H1 (cell line): ENCODE results near the gene WSCD1. TPM values are rescaled to one million over a fixed set of nuclear protein-coding genes. Genes with fewer than 3 reads are reported as not detected.

Experiments
- CTCF ChIA-PET: fragments of 300-600 bp; sonication (Branson Sonifier 250); formaldehyde crosslinking; loops from one replicate; lab custom pipeline; 2021; ENCODE audit not compliant: partially characterized antibody; lab: Charles Lee
- POLR2A ChIA-PET: fragments of 300-600 bp; sonication (Branson Sonifier 250); formaldehyde crosslinking; loops from one replicate; lab custom pipeline; 2021; ENCODE audit warnings: inconsistent platforms; ENCODE audit not compliant: partially characterized antibody; lab: Charles Lee
- DNase-seq, 2 experiments: peaks; one replicate each; pipeline versions ENCODE4 v3.0.0 to v3.0.0-alpha.2; 2010 to 2022; ENCODE audit warnings: low spot score in 2 of 2, low read depth in 1 of 2, mixed read lengths in 1 of 2
- FAIRE-seq: peaks from 2 replicates; lab custom pipeline; 2011; peaks lifted over from hg19 to GRCh38; lab: Jason Lieb, UNC
- H2AFZ ChIP-seq: 2 replicates; pipeline ENCODE4 v1.8.1; 2012; ENCODE audit warnings: low read length, inconsistent platforms
- H2AK5ac ChIP-seq: 2 replicates; pipeline ENCODE4 v1.6.1; 2013; ENCODE audit warnings: low read depth, low read length
- H2BK120ac ChIP-seq: replicated peaks from 2 replicates; pipeline ENCODE3; 2013; ENCODE audit warnings: low read depth, low read length, inconsistent platforms
- H2BK12ac ChIP-seq: 2 replicates; pipeline ENCODE4 v1.6.1; 2013; ENCODE audit warnings: low read depth, low read length
- H2BK15ac ChIP-seq: 2 replicates; pipeline ENCODE4 v1.6.1; 2013; ENCODE audit warnings: low read length
- H2BK20ac ChIP-seq: 2 replicates; pipeline ENCODE4 v1.6.1; 2013; ENCODE audit warnings: low read length
- H2BK5ac ChIP-seq: 2 replicates; pipeline ENCODE4 v1.6.1; 2013; ENCODE audit warnings: low read depth, low read length
- H3K14ac ChIP-seq: 2 replicates; pipeline ENCODE4 v1.6.1; 2013; ENCODE audit warnings: inconsistent platforms; ENCODE audit not compliant: insufficient read length
- H3K18ac ChIP-seq: 2 replicates; pipeline ENCODE4 v1.6.1; 2013; ENCODE audit warnings: low read length; ENCODE audit errors: extremely low read depth
- H3K23ac ChIP-seq: 2 replicates; pipeline ENCODE4 v1.6.1; 2013; ENCODE audit warnings: inconsistent platforms; ENCODE audit not compliant: insufficient read length
- H3K23me2 ChIP-seq: 2 replicates; pipeline ENCODE4 v1.6.1; 2013; ENCODE audit warnings: low read depth, low read length
- H3K27ac ChIP-seq: 2 replicates; pipeline ENCODE4 v1.6.1; 2011; ENCODE audit warnings: low read depth, low read length, inconsistent platforms
- H3K27me3 ChIP-seq, 4 experiments: replicated peaks in 1 of 4; 1 replicate in 1 of 4; 2 replicates in 3 of 4; pipeline versions ENCODE4 v1.6.1 to v1.8.1; 2011 to 2013; ENCODE audit warnings: low read length in 3 of 4, mild to moderate bottlenecking in 3 of 4, inconsistent platforms in 2 of 4, mixed read lengths in 2 of 4, moderate library complexity in 1 of 4; ENCODE audit not compliant: control insufficient read depth in 3 of 4, insufficient read depth in 3 of 4; ENCODE audit errors: extremely low read depth in 1 of 4
- H3K36me3 ChIP-seq, 4 experiments: 2 replicates each; pipeline versions ENCODE4 v1.6.1 to v1.8.1; 2011 to 2013; ENCODE audit warnings: mild to moderate bottlenecking in 4 of 4, low read length in 3 of 4, moderate library complexity in 2 of 4, control low read depth in 1 of 4, inconsistent platforms in 1 of 4; ENCODE audit not compliant: insufficient read depth in 4 of 4, control insufficient read depth in 2 of 4
- H3K4ac ChIP-seq: replicated peaks from 2 replicates; pipeline ENCODE3; 2013; ENCODE audit warnings: low read length, low read depth, mixed read lengths, inconsistent platforms; ENCODE audit not compliant: insufficient read length
- H3K4me1 ChIP-seq, 4 experiments: replicated peaks in 1 of 4; 1 replicate in 1 of 4; 2 replicates in 3 of 4; pipeline versions ENCODE4 v1.6.1 to v1.8.1; 2011 to 2013; ENCODE audit warnings: low read length in 3 of 4, inconsistent platforms in 2 of 4, mixed read lengths in 1 of 4; ENCODE audit not compliant: insufficient read depth in 4 of 4, control insufficient read depth in 3 of 4
- H3K4me2 ChIP-seq, 2 experiments: 2 replicates each; pipeline versions ENCODE4 v1.6.1 to v1.8.1; 2011 to 2013; ENCODE audit warnings: low read depth in 2 of 2, low read length in 2 of 2, control low read depth in 1 of 2, inconsistent platforms in 1 of 2, mild to moderate bottlenecking in 1 of 2; ENCODE audit not compliant: insufficient read depth in 1 of 2
- H3K4me3 ChIP-seq, 4 experiments: fragments of 200-600, 300-600 bp in 1 of 4; sonication (generic), shearing (Covaris generic), sonication (Bioruptor Twin) in 1 of 4; 2 replicates each; pipeline versions ENCODE4 v1.5.1 to v1.8.1; 2011 to 2016; ENCODE audit warnings: low read length in 4 of 4, low read depth in 3 of 4, control low read depth in 2 of 4, inconsistent platforms in 2 of 4, mild to moderate bottlenecking in 2 of 4, mixed read lengths in 1 of 4, moderate library complexity in 1 of 4; ENCODE audit not compliant: insufficient read depth in 2 of 4; ENCODE audit errors: extremely low read depth in 1 of 4
- H3K56ac ChIP-seq: replicated peaks from 2 replicates; pipeline ENCODE3; 2013; ENCODE audit warnings: low read depth, mild to moderate bottlenecking, mixed read lengths, low read length, inconsistent platforms; ENCODE audit not compliant: insufficient read length
- H3K79me1 ChIP-seq: 2 replicates; pipeline ENCODE4 v1.6.1; 2013; ENCODE audit warnings: low read depth, low read length, control low read depth
- H3K79me2 ChIP-seq, 2 experiments: 2 replicates each; pipeline versions ENCODE4 v1.6.1 to v1.8.1; 2012 to 2013; ENCODE audit warnings: low read length in 2 of 2, mild to moderate bottlenecking in 2 of 2, inconsistent platforms in 1 of 2; ENCODE audit not compliant: insufficient read depth in 2 of 2, control insufficient read depth in 1 of 2
- H3K9ac ChIP-seq, 4 experiments: replicated peaks in 1 of 4; 1 replicate in 1 of 4; 2 replicates in 3 of 4; pipeline versions ENCODE4 v1.6.1 to v1.8.1; 2011 to 2013; ENCODE audit warnings: low read depth in 3 of 4, low read length in 3 of 4, control low read depth in 2 of 4, mild to moderate bottlenecking in 2 of 4, moderate library complexity in 2 of 4, inconsistent platforms in 1 of 4; ENCODE audit errors: extremely low read depth in 1 of 4
- H3K9me3 ChIP-seq, 2 experiments: 2 replicates each; pipeline versions ENCODE4 v1.6.1 to v1.8.1; 2012 to 2013; ENCODE audit warnings: mild to moderate bottlenecking in 2 of 2, moderate library complexity in 2 of 2, control low read depth in 1 of 2, inconsistent platforms in 1 of 2, low read depth in 1 of 2, low read length in 1 of 2, mixed read lengths in 1 of 2; ENCODE audit not compliant: insufficient read depth in 2 of 2
- H4K20me1 ChIP-seq, 2 experiments: replicated peaks in 1 of 2; 2 replicates each; pipeline versions ENCODE3 to v1.8.1; 2011 to 2013; ENCODE audit warnings: inconsistent platforms in 2 of 2, low read length in 2 of 2, mild to moderate bottlenecking in 1 of 2; ENCODE audit not compliant: insufficient read depth in 2 of 2, control insufficient read depth in 1 of 2
- H4K5ac ChIP-seq: 2 replicates; pipeline ENCODE4 v1.6.1; 2013; ENCODE audit warnings: low read length, low read depth, mixed read lengths, inconsistent platforms; ENCODE audit not compliant: insufficient read length
- H4K8ac ChIP-seq: 2 replicates; pipeline ENCODE4 v1.8.0; 2013; ENCODE audit warnings: mild to moderate bottlenecking, moderate library complexity, low read length, inconsistent platforms; ENCODE audit not compliant: insufficient read depth; ENCODE audit errors: extremely low read depth
- H4K91ac ChIP-seq: replicated peaks from 2 replicates; pipeline ENCODE3; 2013; ENCODE audit warnings: low read length, mixed read lengths, inconsistent platforms; ENCODE audit not compliant: insufficient read length
- CTCF ChIP-seq, 3 experiments: IDR thresholded peaks; 1 replicate in 2 of 3; 2 replicates in 1 of 3; pipeline versions ENCODE4 v1.5.1 to v1.6.1; 2011; ENCODE audit warnings: low read length in 3 of 3, mild to moderate bottlenecking in 3 of 3, inconsistent platforms in 2 of 3, low read depth in 1 of 3, moderate library complexity in 1 of 3; ENCODE audit not compliant: insufficient read depth in 1 of 3; ENCODE audit errors: control extremely low read depth in 1 of 3
- EZH2 ChIP-seq: fragments of 200-600 bp; sonication (generic); IDR thresholded peaks from 2 replicates; pipeline ENCODE4 v1.7.1; 2012; ENCODE audit warnings: low read depth, mild to moderate bottlenecking, moderate library complexity, low read length, inconsistent platforms; ENCODE audit not compliant: severe bottlenecking
- GTF2F1 ChIP-seq: IDR thresholded peaks from 2 replicates; pipeline ENCODE4 v1.6.1; 2012; ENCODE audit warnings: low read depth, low read length, improper control_type of control experiment, borderline replicate concordance
- HDAC6 ChIP-seq: IDR thresholded peaks from one replicate; pipeline ENCODE4 v1.7.1; 2012; ENCODE audit warnings: low read depth, mild to moderate bottlenecking, inconsistent platforms, low read length, moderate library complexity
- RFX5 ChIP-seq: IDR thresholded peaks from 2 replicates; pipeline ENCODE4 v1.6.1; 2011; ENCODE audit warnings: low read depth, low read length, improper control_type of control experiment, borderline replicate concordance
- RNF2 ChIP-seq: fragments of 200-900, 300-1000 bp; sonication (generic); IDR thresholded peaks from 2 replicates; pipeline ENCODE4 v1.7.1; 2016; ENCODE audit warnings: borderline replicate concordance, low read depth, mild to moderate bottlenecking, antibody characterized with exemption, low read length; ENCODE audit not compliant: poor library complexity, severe bottlenecking; ENCODE audit errors: missing control alignments
- WGBS, 2 experiments: shearing (Covaris generic) in 1 of 2; methylation state at CpG; one replicate each; pipeline versions ENCODE4 v1.1.6 to v1.1.7; 2013 to 2015; ENCODE audit warnings: low lambda C conversion rate in 2 of 2, mixed read lengths in 2 of 2, inconsistent platforms in 1 of 2, low coverage in 1 of 2, missing lambda C conversion rate in 1 of 2; ENCODE audit not compliant: insufficient replicate concordance in 2 of 2, insufficient coverage in 1 of 2, insufficient read length in 1 of 2; ENCODE audit errors: extremely low coverage in 1 of 2, missing lambda C conversion rate in 1 of 2; 5-methylcytosine and 5-hydroxymethylcytosine counted together
- polyA plus RNA-seq, 7 experiments: library from polyadenylated mRNA; depleted of rRNA in 3 of 7; stranded (reverse) in 5 of 7; unstranded in 2 of 7; fragments of >200 nt in 5 of 7; fragments of 200-250 nt in 2 of 7; gene quantifications; 1 replicate in 5 of 7; 2 replicates in 1 of 7; 4 replicates in 1 of 7; pipeline versions ENCODE4 v1.2.1 to v1.2.3, GENCODE V29; 2011 to 2013; ENCODE audit warnings: missing spikeins in 2 of 7, mixed read lengths in 2 of 7
- total RNA-seq: library from RNA; stranded (reverse); fragmentation: NEBNext Ultra II Directional; extraction: Animal tissue kit (Norgen Biotek cat#: 25700); gene quantifications from 2 replicates; pipeline ENCODE4 v1.2.1, GENCODE V29; 2021

WSCD1 gene
- total and polyA plus RNA-seq, 2 of the 8 experiments (the other 6 are each of a cell fraction or from before 2014, with no cell fraction given): 21.9 to 39.0 TPM

GRCh38 chr17:6100146-6100545 is 30.0 kb downstream of the WSCD1 start:
- no peak overlapping the region for H4K8ac ChIP-seq
- H3K56ac ChIP-seq: no peak overlapping the region
- H3K4me3 ChIP-seq: no peak overlapping the region
- no peaks in the 10 kb centered on the region for H3K23me2 ChIP-seq
- no peaks in the 10 kb centered on the region for H3K79me1 ChIP-seq
- no peak overlapping the region for H2AFZ ChIP-seq
- no peak overlapping the region for H2BK120ac ChIP-seq
- peaks cover 2 to 22% (median 19%) of the 10 kb centered on the region in 4 experiments for H3K4me1 ChIP-seq
- H3K79me2 ChIP-seq: no peaks in the 10 kb centered on the region
- H4K5ac ChIP-seq: no peak overlapping the region
- no peaks in the 10 kb centered on the region for H3K9me3 ChIP-seq
- 0 out of 2 replicates have a peak overlapping the region, but pooled peaks have one; percentile 40 for H3K18ac ChIP-seq
- ChIA-PET POLR2A (no interaction called here), CTCF (interaction anchor here (1.3 kb wide), 1 partner anchor 307 kb away, joined by 5 read pairs; no protein-coding TSS in a partner anchor)
- H3K27me3 ChIP-seq: no peaks in the 10 kb centered on the region
- H3K9ac ChIP-seq: no peak overlapping the region
- no peak for DNase-seq
- 84% methylated on average over 9 of the region's 9 CpGs; no CpG with 5 or more reads in 1 of the 2 experiments for WGBS, 2 experiments
- no peak overlapping the region for H3K4me2 ChIP-seq
- 0 out of 2 replicates have a peak overlapping the region, but pooled peaks have one; percentile 40 for H2BK20ac ChIP-seq
- no peak overlapping the region for H3K27ac ChIP-seq
- H4K91ac ChIP-seq: peak overlapping the region; percentile 62
- H3K4ac ChIP-seq: peak overlapping the region; percentile 83
- no peaks in the 10 kb centered on the region for H4K20me1 ChIP-seq
- H3K14ac ChIP-seq: no peak overlapping the region
- no peak for FAIRE-seq
- no peak overlapping the region for H3K23ac ChIP-seq
- peak overlapping the region; percentile 42; the same call in 1 of the 2 replicates for H2AK5ac ChIP-seq
- H3K36me3 ChIP-seq: peaks cover 0 to 8% (median 2%) of the 10 kb centered on the region in 4 experiments; a peak in 2 of 8 replicates
- H2BK5ac ChIP-seq: peak overlapping the region; percentile 19; the same call in 1 of the 2 replicates
- H2BK15ac ChIP-seq: no peak overlapping the region
- peak overlapping the region; percentile 52 for H2BK12ac ChIP-seq
- TF ChIP-seq RFX5 (no peak), EZH2 (no peak), HDAC6 (no peak), CTCF (IDR thresholded peaks at IDR 0.05; ENCODE audit: control extremely low read depth in 1 of 3, insufficient read depth in 1 of 3, low read depth in 1 of 3, low read length in 3 of 3) (no peak), GTF2F1 (no peak), RNF2 (no peak)
